GM10266 (cell line): ENCODE data around the gene TM4SF1.

Experiments
- DNase-seq: peaks from one replicate; pipeline ENCODE4 v3.0.0; 2012; ENCODE audit errors: extremely low spot score
- CTCF ChIP-seq: IDR thresholded peaks from 2 replicates; pipeline ENCODE4 v1.5.1; 2012; ENCODE audit warnings: mild to moderate bottlenecking, low read depth; ENCODE audit not compliant: control insufficient read depth, insufficient read depth; ENCODE audit errors: missing control alignments

Gene TM4SF1

GRCh38 chr3:149402481-149402880 is 25.0 kb upstream of the TM4SF1 start:
- TF ChIP-seq CTCF: no peak

GRCh38 chr3:149401926-149402310 is 24.5 kb upstream of the TM4SF1 start:
- DNase-seq: no peak
- TF ChIP-seq CTCF: no peak

More at GRCh38 chr3:149402481-149402880, 25.0 kb upstream of the TM4SF1 start:
- DNase-seq: no peak

GRCh38 chr3:149401212-149401925 is 23.9 kb upstream of the TM4SF1 start:
- no peak for DNase-seq
- TF ChIP-seq CTCF: no peak

DNA sequence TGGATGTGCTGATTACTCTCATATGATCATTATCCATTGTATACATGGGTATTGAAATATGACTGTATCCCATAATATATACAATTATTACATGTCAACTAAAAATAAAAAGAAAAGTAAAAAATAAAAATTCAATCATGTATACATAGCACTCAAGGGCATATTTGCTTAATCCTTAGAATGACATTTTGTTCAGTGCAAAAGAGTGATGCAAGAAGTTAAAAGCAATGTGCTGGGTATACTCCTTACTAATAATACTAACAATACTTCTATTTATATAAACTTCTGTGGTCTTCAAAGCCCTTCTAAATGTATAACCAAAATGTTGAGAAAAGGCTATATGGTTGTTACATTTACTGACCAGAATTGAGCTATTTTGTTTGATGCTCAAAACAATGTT is 23.2 kb upstream of the TM4SF1 start:
- TF ChIP-seq CTCF: no peak
- no peak for DNase-seq

DNA sequence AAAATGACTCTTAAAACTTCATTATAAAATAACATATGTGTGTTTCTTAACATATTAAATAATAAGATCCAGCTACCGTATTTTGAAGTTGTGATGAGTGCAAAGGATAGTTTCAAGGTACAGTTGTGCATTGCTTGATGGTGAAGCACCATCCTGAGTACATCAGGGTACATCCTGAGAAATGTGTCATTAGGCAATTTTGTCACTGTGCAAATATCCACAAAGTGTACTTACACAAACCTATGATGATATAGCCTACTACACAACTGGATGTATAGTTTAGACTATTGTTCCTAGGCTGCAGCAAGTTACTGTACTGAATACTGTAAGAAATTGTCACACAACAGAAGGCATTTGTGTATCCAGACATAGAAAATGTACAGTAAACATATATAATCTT is 20.8 kb upstream of the TM4SF1 start:
- TF ChIP-seq CTCF: no peak
- DNase-seq: no peak

DNA sequence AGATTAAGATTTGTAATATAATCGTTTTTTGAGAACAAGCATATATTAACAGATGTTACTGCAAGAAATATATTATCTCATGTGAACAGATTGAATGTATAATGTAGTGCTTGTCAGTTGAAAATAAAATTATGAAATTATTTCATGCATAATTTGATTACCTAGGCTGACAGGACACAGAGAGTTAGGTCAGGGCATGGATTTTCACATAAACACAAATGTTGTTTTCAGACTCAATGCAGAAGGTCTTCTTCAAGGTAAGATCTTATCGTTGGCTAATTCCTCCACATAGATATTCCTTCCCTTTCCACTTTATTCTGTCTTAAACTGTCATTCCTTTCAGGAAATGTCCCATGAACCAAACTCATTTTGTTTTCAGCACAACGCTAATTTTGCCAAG is 20.1 kb upstream of the TM4SF1 start:
- no peak for DNase-seq
- TF ChIP-seq CTCF: no peak

GRCh38 chr3:149396476-149396875 is 19.0 kb upstream of the TM4SF1 start:
- no peak for TF ChIP-seq CTCF
- DNase-seq: no peak
